ENCODE measurements around the gene MLLT3.

MLLT3 gene

DNA sequence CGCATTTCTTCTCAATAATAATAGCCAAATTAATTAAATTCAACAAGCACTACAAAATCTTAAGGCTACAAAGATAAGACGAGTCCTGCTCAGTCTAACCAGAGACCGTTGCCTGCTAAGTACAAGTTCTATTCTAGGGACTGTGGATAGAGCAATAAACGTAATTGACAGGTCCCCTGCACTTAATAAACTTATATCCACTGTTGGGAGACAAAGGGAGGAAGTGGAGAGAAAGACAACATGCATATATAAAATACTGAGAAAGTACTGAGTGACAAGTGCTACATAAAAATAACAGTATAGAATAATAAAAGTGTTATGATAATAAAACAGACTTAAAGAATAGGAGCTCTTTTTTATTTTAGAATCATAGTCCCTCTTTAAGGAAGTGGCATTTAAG is 158.1 kb downstream of the MLLT3 start:
- Histone ChIP-seq H3K27me3 (ENCODE audit: insufficient read depth, low read length, poor library complexity, severe bottlenecking) (no peaks in the 10 kb centered on the region), H3K79me2 (ENCODE audit: insufficient read depth, low read length) (peaks cover 73% of the 10 kb centered on the region), H3K4me1 (ENCODE audit: insufficient read depth, low read length, poor library complexity, severe bottlenecking) (peaks cover 35% of the 10 kb centered on the region), H3K9me2 (replicated peaks; ENCODE audit: low read depth, low read length) (no peaks in the 10 kb centered on the region), H3K4me3 (ENCODE audit: low read length, poor library complexity, severe bottlenecking) (no peak overlapping the region), H2AFZ (ENCODE audit: low read length) (no peak overlapping the region), H3K4me2 (ENCODE audit: low read depth, low read length, poor library complexity, severe bottlenecking) (no peak overlapping the region), H3K36me3 (ENCODE audit: insufficient read depth, low read length) (no peaks in the 10 kb centered on the region), H3K9me3 (ENCODE audit: insufficient read depth, low read depth, low read length) (no peaks in the 10 kb centered on the region), H3F3A (ENCODE audit: low read depth) (no peaks in the 10 kb centered on the region), H4K20me1 (ENCODE audit: insufficient read depth, low read length, poor library complexity, severe bottlenecking) (peaks cover 28% of the 10 kb centered on the region), H3K9ac (ENCODE audit: low read depth, low read length, poor library complexity, severe bottlenecking) (no peak overlapping the region)
- no peak for TF ChIP-seq EZH2phosphoT487 (IDR thresholded peaks at IDR 0.05; ENCODE audit: borderline replicate concordance)
- no peak for TF ChIP-seq CTCF (conservative IDR thresholded peaks at IDR 0.05; ENCODE audit: low read length)

DNA sequence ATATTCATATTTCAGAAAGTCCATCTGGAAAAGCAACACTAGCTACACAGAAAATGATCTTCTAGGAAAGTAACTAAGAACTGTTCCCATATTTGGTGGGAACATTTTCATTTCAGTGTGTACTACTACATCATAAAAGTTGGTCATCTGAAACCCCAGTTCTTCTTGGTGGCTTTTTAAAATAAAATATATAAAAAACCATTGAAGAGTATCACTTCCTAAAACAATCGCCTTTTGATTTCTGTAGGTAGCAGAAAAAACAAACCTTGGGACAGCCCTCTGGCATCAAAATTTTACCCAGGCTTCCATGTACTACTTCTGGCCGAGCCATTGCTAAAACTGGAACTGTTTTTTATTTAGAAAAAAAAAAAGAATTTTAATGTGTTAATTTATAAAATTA is 158.5 kb downstream of the MLLT3 start:
- TF ChIP-seq EZH2phosphoT487 (IDR thresholded peaks at IDR 0.05; ENCODE audit: borderline replicate concordance) = no peak
- TF ChIP-seq CTCF (conservative IDR thresholded peaks at IDR 0.05; ENCODE audit: low read length) = no peak
- Histone ChIP-seq H3K4me3 (ENCODE audit: low read length, poor library complexity, severe bottlenecking) (no peak overlapping the region), H4K20me1 (ENCODE audit: insufficient read depth, low read length, poor library complexity, severe bottlenecking) (peaks cover 28% of the 10 kb centered on the region), H2AFZ (ENCODE audit: low read length) (no peak overlapping the region), H3K79me2 (ENCODE audit: insufficient read depth, low read length) (peaks cover 77% of the 10 kb centered on the region), H3F3A (ENCODE audit: low read depth) (no peaks in the 10 kb centered on the region), H3K9me2 (replicated peaks; ENCODE audit: low read depth, low read length) (no peaks in the 10 kb centered on the region), H3K4me1 (ENCODE audit: insufficient read depth, low read length, poor library complexity, severe bottlenecking) (peaks cover 35% of the 10 kb centered on the region), H3K4me2 (ENCODE audit: low read depth, low read length, poor library complexity, severe bottlenecking) (no peak overlapping the region), H3K9ac (ENCODE audit: low read depth, low read length, poor library complexity, severe bottlenecking) (no peak overlapping the region), H3K9me3 (ENCODE audit: insufficient read depth, low read depth, low read length) (no peaks in the 10 kb centered on the region), H3K36me3 (ENCODE audit: insufficient read depth, low read length) (no peaks in the 10 kb centered on the region), H3K27me3 (ENCODE audit: insufficient read depth, low read length, poor library complexity, severe bottlenecking) (no peaks in the 10 kb centered on the region)

- Histone ChIP-seq H3K4me3 (ENCODE audit: low read length, poor library complexity, severe bottlenecking) (no peak overlapping the region), H3K27me3 (ENCODE audit: insufficient read depth, low read length, poor library complexity, severe bottlenecking) (no peaks in the 10 kb centered on the region), H3K79me2 (ENCODE audit: insufficient read depth, low read length) (peaks cover 78% of the 10 kb centered on the region), H3K4me1 (ENCODE audit: insufficient read depth, low read length, poor library complexity, severe bottlenecking) (peaks cover 45% of the 10 kb centered on the region), H4K20me1 (ENCODE audit: insufficient read depth, low read length, poor library complexity, severe bottlenecking) (peaks cover 28% of the 10 kb centered on the region), H3K36me3 (ENCODE audit: insufficient read depth, low read length) (no peaks in the 10 kb centered on the region), H3K9me2 (replicated peaks; ENCODE audit: low read depth, low read length) (no peaks in the 10 kb centered on the region), H3K9ac (ENCODE audit: low read depth, low read length, poor library complexity, severe bottlenecking) (no peak overlapping the region), H3F3A (ENCODE audit: low read depth) (no peaks in the 10 kb centered on the region), H2AFZ (ENCODE audit: low read length) (no peak overlapping the region), H3K9me3 (ENCODE audit: insufficient read depth, low read depth, low read length) (no peaks in the 10 kb centered on the region), H3K4me2 (ENCODE audit: low read depth, low read length, poor library complexity, severe bottlenecking) (no peak overlapping the region)
- TF ChIP-seq CTCF (conservative IDR thresholded peaks at IDR 0.05; ENCODE audit: low read length) (peak; percentile 59), EZH2phosphoT487 (IDR thresholded peaks at IDR 0.05; ENCODE audit: borderline replicate concordance) (no peak)
Observed at GRCh38 chr9:20462410-20462809, 159.9 kb downstream of the MLLT3 start.

All from Loucy (cell line).